GM19372 (cell line): ENCODE results near the gene NUP214.
"Not testable (repeated sequence)": the region's sequence is repeated elsewhere in the genome, so short reads cannot be mapped to it uniquely, and the experiment has no call there.

Experiments
- ATAC-seq: cut with Tn5 transposase; IDR thresholded peaks from one replicate; pipeline ENCODE4 v1.9.1; 2021; ENCODE audit warnings: mild to moderate bottlenecking, low read depth, moderate library complexity; ENCODE audit not compliant: unreplicated experiment

The NUP214 gene

DNA sequence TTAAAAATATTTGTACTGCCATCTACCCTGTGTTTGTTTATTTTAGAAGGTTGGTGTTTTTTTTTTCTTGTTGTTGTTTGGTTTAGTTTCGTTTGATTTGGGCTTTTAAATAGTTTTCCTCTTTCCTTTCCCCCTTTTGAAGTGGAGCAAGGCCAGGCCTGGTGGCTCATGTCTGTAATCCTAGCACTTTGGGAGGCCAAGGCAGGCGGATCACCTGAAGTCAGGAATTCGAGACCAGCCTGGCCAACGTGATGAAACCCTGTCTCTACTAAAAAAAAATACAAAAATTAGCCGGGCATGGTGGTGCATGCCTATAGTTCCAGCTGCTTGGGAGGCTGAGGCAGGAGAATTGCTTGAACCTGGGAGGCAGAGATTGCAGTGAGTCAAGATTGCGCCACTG lies 65.6 kb downstream of the NUP214 start:
- ATAC-seq, result not testable (repeated sequence)

DNA sequence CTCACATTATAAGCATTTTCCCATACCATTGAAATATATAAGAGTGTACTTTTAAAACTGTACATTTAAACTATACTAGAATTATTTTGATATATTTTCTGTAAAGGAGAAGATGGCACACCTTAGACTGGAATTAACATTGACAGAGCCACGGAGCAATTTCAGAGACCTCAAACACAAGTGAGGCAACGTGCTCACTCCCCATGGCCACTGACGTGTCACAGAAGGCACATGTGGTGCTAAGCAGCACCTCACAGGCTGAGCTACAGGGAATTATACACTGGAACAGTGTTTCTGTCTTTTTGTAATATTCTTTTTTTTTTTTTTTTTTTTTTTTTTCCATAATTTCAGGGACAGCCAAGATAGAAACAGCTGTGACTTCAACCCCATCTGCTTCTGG lies 66.5 kb downstream of the NUP214 start:
- ATAC-seq, result no peak

DNA sequence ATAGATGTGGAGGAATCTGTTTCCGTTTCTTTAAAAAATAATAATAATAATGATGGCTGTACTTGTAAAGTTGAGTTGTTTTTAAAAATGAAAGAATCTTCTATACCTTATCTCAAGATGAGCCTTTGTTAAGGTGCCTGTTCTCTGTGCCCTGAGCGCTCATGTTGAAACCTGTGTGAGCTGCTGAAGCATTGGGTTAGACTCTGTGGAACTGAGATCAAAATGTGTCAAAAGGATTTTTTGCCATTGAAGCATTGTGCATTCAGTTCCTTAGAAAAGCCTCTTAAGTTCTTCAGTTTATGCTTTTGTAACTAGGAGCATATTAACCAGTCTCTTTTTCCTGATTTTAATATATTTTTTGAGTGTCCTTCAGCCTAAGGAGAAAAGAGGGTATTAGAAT lies 67.7 kb downstream of the NUP214 start:
- no peak for ATAC-seq

DNA sequence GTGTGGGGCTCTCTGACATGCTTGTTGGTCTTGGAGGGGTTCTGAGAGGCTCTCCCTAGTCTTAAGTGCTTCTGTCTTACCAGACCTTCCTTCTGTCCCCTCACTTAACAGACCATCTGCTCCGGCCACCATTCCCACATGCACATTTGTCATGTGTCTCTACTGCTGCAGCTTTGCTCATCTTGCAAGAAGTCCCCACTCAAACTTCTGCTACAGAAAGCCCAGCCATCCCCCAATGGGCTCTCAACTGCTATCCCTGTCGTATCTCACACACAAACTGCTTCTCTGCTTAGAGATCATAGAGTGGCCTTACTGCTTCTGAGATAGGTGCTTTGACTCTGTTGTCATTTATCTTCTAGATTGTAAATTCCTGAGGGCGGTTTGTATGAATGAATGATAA lies 69.4 kb downstream of the NUP214 start:
- ATAC-seq, result no peak

DNA sequence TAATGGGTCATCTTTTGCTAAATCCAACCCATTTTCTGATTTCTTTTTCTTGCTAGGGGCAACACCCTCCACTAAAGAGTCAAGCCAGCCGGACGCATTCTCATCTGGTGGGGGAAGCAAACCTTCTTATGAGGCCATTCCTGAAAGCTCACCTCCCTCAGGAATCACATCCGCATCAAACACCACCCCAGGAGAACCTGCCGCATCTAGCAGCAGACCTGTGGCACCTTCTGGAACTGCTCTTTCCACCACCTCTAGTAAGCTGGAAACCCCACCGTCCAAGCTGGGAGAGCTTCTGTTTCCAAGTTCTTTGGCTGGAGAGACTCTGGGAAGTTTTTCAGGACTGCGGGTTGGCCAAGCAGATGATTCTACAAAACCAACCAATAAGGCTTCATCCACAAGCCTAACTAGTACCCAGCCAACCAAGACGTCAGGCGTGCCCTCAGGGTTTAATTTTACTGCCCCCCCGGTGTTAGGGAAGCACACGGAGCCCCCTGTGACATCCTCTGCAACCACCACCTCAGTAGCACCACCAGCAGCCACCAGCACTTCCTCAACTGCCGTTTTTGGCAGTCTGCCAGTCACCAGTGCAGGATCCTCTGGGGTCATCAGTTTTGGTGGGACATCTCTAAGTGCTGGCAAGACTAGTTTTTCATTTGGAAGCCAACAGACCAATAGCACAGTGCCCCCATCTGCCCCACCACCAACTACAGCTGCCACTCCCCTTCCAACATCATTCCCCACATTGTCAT lies 72.0 kb downstream of the NUP214 start:
- ATAC-seq, result no peak

DNA sequence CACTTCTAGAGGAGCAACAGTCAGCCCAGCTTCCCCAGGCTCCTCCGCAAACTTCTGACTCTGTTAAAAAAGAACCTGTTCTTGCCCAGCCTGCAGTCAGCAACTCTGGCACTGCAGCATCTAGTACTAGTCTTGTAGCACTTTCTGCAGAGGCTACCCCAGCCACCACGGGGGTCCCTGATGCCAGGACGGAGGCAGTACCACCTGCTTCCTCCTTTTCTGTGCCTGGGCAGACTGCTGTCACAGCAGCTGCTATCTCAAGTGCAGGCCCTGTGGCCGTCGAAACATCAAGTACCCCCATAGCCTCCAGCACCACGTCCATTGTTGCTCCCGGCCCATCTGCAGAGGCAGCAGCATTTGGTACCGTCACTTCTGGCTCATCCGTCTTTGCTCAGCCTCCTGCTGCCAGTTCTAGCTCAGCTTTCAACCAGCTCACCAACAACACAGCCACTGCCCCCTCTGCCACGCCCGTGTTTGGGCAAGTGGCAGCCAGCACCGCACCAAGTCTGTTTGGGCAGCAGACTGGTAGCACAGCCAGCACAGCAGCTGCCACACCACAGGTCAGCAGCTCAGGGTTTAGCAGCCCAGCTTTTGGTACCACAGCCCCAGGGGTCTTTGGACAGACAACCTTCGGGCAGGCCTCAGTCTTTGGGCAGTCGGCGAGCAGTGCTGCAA lies 72.8 kb downstream of the NUP214 start:
- no peak for ATAC-seq

DNA sequence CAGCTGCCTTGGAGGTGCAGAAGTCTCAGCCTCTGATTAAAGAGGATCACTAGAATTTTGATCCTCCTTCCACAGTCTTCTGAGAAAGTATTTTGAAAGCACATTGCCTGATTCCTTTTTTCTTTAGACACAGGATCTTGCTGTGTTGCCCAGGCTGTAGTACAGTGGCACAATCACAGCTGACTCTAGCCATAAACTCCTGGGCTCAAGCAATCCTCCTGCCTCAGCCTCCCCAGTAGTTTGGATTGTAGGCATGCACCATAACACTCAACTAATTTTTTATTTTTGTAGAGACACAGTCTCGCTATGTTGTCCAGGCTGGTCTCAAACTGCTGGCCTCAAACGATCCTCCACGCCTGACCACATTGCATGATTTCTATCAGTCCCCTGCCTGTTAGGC lies 76.5 kb downstream of the NUP214 start:
- no peak for ATAC-seq

DNA sequence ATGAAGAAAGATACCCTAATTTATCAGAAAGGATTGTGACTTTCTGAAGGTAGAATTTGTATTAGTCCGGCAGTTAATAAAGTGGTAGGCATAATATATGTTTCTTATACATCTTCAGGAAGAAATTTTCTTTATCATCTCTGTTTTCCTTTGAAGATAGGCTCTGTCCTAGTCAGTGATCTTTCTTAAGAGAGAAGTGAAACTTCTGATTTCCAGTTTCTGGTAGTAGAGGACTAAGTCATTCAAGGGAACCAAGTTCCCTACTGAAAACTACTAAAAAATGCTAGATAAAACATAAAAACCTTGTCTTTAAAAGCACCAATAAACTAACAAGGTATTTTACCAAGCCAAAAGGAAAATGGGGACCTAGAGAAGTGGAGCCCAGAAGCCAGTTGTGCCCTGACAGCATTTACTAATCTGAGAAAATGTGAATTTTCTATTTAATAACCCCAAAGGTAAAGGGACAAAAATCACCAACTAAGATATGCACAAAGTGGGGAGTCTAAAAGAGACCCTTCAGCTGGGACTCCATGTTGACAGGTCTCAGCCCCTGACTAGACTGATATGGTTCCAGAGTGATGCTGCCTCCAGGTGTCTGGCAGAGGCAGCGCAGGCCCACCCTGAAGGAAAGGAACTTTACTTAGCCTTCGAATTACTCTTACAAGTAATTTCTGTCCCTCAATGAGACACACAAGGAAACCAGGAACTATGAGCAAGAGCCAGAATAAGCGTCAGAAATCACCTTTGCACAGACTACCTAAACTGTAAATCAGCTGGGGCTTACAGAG lies 78.2 kb downstream of the NUP214 start:
- ATAC-seq, result no peak

DNA sequence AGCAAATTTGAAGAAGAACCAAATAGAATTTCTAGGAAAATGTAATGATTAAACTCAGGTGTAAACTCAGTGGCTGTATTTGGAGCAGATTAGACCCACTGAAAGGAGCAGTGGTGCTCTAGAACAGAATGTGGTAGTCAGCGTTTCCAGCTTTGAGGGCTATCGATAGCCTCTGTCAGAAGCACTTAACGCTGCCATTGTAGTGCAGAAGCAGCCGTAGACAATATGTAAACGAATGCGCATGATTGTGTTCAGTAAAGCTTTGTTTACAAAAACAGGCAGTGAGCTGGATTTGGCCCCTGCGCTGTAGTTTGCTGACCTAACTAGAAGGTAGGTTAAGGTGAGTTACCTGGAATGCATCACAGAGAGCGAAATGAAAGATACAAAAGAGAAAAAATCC lies 78.9 kb downstream of the NUP214 start:
- no peak for ATAC-seq

DNA sequence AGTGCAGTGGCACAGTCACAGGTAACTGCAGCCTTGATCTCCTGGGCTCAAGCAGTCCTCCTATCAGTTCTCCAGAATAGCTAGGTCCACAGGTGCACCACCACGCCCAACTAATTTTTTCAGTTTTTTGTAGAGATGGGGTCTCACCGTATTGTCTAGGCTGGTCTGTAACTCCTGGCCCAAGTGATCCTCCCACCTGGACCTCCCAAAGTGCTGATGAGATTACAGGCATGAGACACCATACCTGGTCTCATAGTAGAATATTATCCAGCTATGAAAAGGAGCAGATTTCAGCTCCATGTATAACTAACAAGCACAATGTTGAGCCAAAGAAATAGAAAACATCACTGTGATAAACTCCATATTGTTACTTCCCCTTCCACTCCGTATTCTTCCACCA lies 81.1 kb downstream of the NUP214 start:
- ATAC-seq, result no peak

DNA sequence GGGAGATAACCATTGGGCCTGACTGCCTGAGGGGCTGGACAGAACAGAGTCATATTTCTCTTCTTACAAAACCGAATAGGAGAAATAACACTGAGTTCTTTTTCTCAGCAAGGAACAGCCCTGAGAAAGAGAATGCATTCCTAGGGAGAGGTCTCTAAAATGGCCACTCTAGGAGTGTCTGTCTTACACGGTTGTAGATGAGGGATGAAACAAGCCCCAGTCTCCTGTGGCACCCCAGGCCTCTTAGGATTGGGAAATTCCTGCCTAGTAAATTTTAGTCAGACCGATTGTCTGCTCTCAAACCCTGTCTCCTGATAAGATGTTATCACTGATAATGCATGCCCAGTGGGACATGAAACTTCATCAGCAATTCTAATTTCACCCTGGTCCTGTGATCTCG lies 86.5 kb downstream of the NUP214 start:
- ATAC-seq, result not testable (repeated sequence)

DNA sequence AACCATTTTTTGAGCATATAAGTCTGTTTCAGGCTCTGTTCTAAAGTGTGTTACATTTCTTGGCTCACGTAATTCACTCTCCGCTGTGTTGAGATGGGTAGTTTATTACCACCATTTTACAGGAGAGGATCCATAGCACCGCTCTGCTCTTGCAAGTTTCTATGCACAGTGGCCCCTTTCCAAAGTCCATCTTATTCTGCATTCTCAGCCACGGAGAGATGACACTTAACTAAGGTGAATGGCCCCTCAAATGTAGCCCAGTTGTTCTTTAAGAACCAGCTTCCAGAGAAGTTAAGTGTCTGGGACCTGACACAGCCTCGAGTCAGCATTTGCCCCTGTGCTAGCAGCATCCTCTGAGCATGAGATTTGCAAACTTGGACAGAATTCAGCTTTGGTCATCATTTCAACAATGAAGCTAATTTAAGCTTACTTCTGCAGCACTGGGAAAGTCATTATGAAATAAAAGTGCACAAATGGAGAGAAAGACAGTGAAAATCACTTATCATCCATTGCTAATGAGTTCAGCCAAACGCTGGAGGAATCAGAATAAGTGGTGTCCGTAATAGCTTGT lies 89.0 kb downstream of the NUP214 start:
- no peak for ATAC-seq

DNA sequence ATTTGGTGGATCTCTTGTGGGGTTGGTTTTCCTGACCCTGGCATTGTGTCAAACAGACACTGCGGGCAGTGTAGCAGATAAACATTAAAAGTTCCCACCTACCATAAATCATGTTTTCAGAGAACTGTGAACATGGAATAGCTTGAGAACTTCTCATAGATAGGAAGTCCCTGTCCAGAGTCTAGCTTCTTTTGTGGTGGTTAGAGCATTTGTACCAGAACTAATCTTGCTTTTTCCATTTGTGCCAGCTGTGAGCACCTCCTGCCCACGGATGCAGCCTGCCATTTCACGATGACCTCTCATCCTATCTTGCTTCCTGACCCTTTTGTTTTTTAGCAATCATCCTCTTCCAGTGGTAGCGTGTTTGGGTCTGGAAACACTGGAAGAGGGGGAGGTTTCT lies 89.5 kb downstream of the NUP214 start:
- ATAC-seq, result no peak

DNA sequence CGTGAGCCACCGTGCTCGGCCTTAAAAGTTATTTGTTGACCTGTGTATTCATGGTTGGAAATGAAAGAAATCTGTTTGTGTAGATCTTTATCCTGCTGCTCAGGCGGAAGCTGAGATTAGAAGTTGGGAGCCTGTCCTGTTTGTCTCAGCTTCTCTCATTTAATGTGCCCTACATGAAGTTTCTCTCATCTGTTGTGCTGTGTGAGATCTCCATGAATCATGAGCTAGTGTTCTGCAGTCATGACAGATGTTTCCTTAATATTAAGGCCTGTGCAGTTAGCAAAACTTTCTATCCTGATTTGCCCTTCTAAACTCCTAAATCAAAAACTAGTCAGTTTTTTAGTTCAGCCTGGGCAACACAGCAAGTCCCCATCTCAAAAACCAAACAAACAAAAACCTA lies 91.4 kb downstream of the NUP214 start:
- no peak for ATAC-seq

DNA sequence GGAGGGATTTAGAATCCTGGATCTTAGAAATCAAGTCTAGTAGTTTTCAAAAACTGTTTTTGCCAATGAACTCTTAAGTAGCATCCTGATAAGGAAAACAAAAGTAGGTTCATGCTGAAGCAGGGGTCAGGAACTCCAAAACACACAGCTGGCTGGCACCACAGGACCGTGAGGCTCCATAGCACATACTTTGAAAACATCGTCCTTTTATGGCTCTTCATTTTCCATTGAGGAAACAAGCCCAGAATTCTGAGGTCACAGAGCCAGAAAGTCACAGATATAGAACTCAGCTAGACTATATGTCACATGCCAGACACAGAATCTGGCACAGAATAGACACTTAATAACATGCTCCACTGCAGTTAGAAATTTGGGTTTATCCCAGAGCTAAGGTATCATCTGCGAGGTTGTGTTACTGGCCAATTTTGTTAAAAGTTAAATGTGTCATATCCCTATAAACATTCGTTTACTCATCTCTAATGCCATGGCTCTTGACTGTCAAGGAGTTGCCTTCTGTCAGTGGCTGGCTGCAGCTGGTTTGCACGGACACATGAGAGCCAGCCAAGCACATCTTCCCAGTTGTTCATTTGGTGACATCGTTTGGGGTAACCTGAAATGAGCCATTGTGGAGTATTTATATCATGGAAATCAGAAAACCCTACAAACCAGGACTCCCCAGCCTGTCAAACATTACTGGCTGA lies 92.1 kb downstream of the NUP214 start:
- no peak for ATAC-seq

DNA sequence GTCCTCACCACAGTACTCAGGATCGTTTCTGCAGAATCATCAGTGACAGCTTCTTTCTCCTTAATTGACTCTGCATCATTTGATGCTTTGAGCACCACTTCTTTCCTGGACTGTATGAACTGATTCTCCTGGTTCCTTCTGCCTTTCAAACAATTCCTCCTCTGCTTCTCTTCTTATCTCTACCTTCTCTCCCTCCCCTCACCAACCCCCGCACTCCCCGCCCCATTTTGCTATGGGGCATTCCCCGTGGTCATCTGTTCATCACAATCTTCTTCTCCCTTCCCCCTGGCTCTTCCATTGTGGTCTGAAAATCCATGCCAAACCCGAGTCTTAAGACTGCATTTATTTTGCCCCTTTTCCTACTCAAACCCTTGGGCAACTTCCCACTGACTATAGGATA lies 93.0 kb downstream of the NUP214 start:
- ATAC-seq, result no peak

DNA sequence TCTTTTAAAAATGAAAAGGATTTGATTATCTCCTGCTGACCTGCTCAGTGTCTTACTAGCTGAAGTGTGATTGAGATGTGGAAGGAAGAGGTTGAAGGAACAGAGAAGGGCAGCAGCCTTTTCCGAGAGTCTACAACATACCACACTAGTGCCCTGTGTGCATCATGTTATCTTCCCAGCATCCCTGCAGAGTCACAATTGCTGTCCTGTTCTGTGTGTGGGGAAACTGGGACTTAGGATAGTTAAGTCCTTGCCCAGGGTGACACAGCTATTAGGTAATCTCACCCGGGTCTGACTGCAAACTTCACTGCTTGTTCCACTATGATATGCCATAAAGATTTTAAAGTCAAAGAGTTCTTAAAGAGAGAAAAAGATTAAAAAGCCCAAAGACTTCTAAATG lies 95.1 kb downstream of the NUP214 start:
- ATAC-seq, result no peak

DNA sequence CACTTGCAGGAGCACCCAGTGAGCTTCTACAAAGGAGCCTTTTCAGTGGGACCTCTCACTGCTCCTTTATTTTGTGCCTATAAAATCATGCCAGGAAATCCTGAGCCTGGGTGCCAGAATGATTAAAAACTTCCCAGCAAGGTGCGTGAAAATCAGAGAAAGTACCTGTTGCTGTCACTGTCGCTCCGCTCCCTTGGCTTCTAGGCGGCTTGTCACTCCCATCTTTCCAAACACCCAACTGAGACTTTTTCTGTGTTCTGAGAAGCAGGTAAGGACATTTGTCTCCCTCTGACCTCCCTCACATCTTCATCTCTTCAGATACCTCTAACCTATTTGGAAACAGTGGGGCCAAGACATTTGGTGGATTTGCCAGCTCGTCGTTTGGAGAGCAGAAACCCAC lies 97.1 kb downstream of the NUP214 start:
- ATAC-seq, result no peak

DNA sequence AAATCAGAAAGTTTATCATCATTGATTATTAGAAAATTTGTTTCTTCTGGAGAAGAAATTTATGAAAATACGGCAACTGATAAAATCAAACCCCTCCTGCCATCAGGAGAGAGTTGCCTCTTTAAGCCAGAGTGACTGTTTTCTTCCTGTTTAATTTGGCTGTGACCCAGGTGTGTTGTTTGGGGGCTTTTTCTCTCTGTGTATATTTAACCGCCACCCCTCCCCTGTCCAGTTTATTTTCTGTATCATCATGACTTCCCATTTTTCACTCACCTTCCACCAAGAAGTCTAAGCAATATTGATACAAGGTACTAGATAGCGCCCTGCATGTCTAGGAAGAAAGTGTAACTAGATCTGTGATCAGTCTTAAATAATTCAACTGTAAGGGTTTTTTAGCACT lies 100.8 kb downstream of the NUP214 start:
- ATAC-seq, result no peak

DNA sequence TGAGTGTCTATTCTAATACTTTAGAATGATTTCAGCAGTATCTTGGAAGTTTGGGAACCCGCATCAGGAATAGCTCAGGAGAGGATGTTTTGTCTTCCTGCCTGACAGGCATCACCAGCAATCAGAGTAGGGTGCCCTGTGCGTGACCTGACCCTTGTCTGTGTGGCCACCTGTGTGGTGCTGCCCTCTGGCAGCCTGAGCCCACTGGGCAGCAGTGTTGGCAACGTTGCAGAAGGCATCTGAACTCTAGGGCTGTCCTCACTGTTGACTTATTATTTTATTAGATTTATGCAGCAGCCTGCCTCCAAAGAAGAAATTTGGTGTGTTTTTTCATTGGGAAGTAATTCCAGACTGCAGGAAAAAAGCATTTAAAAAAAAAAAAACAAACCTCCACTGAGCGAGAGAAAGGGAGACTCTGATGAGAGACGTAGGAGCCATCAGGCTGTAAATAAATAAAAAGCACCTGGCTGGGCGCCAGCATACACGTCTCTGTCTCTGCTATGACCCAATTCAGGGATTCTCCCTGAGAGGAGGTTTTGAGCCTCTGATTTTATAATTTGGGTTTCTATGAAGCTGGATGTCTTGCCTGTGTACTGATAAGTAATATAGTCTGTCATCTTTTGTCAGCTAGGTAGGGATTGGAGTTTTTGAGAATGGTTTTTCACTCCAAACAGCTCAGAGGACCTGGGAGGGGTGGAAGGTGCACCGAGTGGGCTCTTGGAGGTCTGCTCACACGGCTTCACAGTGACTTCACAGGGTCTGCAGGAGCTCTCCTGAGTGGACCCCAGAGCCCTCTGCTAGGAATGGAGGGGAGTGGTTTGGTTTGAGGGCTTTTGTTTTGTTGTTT lies 101.9 kb downstream of the NUP214 start:
- no peak for ATAC-seq
